Liver (tissue), 3 donors: ENCODE measurements around the gene TXNRD2.
A peak's percentile ranks its signal among the peaks of the same experiment; 100 is the strongest.

Source experiments
- EGR1 ChIP-seq, 2 donors: IDR thresholded peaks; 2 replicates each; pipeline ENCODE4 v1.6.1; 2016 to 2018; ENCODE audit warnings: antibody characterized with exemption in 2 of 2, low read depth in 2 of 2
- GABPA ChIP-seq, 2 donors: IDR thresholded peaks in 1 of 2; conservative IDR thresholded peaks in 1 of 2; 2 replicates each; pipeline ENCODE4 v1.6.1; 2016; ENCODE audit warnings: antibody characterized with exemption in 2 of 2, mild to moderate bottlenecking in 1 of 2, moderate library complexity in 1 of 2
- HNF4A ChIP-seq, 2 donors: conservative IDR thresholded peaks; 2 replicates each; pipeline ENCODE4 v1.6.1; 2016; ENCODE audit warnings: antibody characterized with exemption in 2 of 2, mild to moderate bottlenecking in 2 of 2
- JUND ChIP-seq, 2 donors: IDR thresholded peaks; 2 replicates each; pipeline ENCODE4 v1.6.1; 2016; ENCODE audit warnings: antibody characterized with exemption in 2 of 2
- RAD21 ChIP-seq, 2 donors: IDR thresholded peaks; 2 replicates each; pipeline ENCODE4 v1.6.1; 2016; ENCODE audit warnings: antibody characterized with exemption in 2 of 2, mild to moderate bottlenecking in 2 of 2
- RXRA ChIP-seq, 2 donors: IDR thresholded peaks; 2 replicates each; pipeline ENCODE4 v1.6.1; 2017 to 2018; ENCODE audit warnings: antibody characterized with exemption in 2 of 2, mild to moderate bottlenecking in 1 of 2
- SP1 ChIP-seq: IDR thresholded peaks from 2 replicates; pipeline ENCODE4 v1.6.1; 2018; ENCODE audit warnings: antibody characterized with exemption, mild to moderate bottlenecking
- TAF1 ChIP-seq: conservative IDR thresholded peaks from 2 replicates; pipeline ENCODE4 v1.6.1; 2016; ENCODE audit warnings: antibody characterized with exemption, mild to moderate bottlenecking
- YY1 ChIP-seq: IDR thresholded peaks from 2 replicates; pipeline ENCODE4 v1.6.1; 2016; ENCODE audit warnings: antibody characterized with exemption, mild to moderate bottlenecking
- TF ChIP-seq, protein P1 (sequence below): fragments of 150-350 bp; IDR thresholded peaks from 2 replicates; pipeline ENCODE4 v1.5.1; 2017; ENCODE audit warnings: improper control_type of control experiment, low read depth, low read length; ENCODE audit not compliant: missing input control
- TF ChIP-seq, protein P2 (sequence below): IDR thresholded peaks from 2 replicates; pipeline ENCODE4 v1.6.1; 2016; ENCODE audit warnings: antibody characterized with exemption
- TF ChIP-seq, protein P3 (sequence below): IDR thresholded peaks from 2 replicates; pipeline ENCODE4 v1.6.1; 2016; ENCODE audit warnings: antibody characterized with exemption, mild to moderate bottlenecking
- TF ChIP-seq, protein P4 (sequence below): IDR thresholded peaks from 2 replicates; pipeline ENCODE4 v1.6.1; 2016; ENCODE audit warnings: antibody characterized with exemption
- TF ChIP-seq, protein P5 (sequence below): IDR thresholded peaks from 2 replicates; pipeline ENCODE4 v1.6.1; 2016; ENCODE audit warnings: antibody characterized with exemption
- donor health status: healthy.
- donor health status: healthy.

DNA sequence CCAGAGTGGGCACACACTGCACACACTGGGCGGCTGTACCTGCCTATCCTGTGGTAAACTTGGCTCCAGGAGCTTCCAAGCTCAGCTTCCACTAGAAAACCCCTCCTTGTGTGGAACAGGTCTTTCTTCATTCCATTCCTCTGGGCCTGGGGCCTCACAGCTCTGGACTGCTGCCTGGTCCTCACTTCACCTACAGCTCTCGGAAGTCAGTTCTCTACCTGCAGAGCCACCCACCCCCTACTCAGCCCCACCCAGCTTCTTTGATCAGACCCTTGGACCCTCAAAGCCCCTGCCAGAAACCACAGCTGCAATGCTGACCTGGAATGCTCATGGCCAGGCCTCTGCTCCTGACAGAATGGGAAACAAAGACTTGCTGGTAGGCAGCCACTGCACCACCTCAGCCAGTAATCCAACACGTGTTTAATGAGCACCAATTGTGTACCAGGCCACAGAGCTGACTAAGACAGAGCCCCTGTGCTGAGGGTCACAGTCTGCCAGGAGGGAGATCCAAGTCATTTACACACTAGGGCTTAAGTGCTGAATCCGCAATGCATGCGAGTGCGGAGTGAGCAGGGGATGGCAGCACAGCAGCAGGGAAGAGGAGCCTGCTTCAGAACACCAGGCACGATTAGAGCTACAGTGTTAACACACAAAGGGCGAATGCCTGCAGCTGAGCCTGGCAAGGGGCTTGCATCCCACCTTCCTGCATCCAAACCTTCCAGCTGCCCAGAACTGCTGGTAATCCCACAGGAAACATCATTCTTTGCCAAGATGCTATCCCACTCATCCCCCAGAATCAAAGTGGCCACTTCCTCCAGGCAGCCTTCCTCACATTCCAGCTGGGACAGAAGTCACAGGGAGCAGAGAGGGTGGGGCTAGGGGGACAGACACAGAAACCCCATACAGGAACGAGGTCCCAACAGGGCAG lies 91.5 kb downstream of the TXNRD2 start:
- TF ChIP-seq, protein P1, sequence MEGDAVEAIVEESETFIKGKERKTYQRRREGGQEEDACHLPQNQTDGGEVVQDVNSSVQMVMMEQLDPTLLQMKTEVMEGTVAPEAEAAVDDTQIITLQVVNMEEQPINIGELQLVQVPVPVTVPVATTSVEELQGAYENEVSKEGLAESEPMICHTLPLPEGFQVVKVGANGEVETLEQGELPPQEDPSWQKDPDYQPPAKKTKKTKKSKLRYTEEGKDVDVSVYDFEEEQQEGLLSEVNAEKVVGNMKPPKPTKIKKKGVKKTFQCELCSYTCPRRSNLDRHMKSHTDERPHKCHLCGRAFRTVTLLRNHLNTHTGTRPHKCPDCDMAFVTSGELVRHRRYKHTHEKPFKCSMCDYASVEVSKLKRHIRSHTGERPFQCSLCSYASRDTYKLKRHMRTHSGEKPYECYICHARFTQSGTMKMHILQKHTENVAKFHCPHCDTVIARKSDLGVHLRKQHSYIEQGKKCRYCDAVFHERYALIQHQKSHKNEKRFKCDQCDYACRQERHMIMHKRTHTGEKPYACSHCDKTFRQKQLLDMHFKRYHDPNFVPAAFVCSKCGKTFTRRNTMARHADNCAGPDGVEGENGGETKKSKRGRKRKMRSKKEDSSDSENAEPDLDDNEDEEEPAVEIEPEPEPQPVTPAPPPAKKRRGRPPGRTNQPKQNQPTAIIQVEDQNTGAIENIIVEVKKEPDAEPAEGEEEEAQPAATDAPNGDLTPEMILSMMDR: no peak
- TF ChIP-seq RXRA (IDR thresholded peaks at IDR 0.05) (no peak), EGR1 (IDR thresholded peaks at IDR 0.05; ENCODE audit: low read depth in 2 of 2) (no peak), GABPA (IDR thresholded peaks at IDR 0.05 in 1 of 2, conservative IDR thresholded peaks at IDR 0.05 in 1 of 2) (no peak), RAD21 (IDR thresholded peaks at IDR 0.05) (no peak), TAF1 (no peak), JUND (IDR thresholded peaks at IDR 0.05) (no peak), YY1 (no peak), SP1 (peak; percentile 11), HNF4A (conservative IDR thresholded peaks at IDR 0.05) (no peak)
- TF ChIP-seq, protein P2, sequence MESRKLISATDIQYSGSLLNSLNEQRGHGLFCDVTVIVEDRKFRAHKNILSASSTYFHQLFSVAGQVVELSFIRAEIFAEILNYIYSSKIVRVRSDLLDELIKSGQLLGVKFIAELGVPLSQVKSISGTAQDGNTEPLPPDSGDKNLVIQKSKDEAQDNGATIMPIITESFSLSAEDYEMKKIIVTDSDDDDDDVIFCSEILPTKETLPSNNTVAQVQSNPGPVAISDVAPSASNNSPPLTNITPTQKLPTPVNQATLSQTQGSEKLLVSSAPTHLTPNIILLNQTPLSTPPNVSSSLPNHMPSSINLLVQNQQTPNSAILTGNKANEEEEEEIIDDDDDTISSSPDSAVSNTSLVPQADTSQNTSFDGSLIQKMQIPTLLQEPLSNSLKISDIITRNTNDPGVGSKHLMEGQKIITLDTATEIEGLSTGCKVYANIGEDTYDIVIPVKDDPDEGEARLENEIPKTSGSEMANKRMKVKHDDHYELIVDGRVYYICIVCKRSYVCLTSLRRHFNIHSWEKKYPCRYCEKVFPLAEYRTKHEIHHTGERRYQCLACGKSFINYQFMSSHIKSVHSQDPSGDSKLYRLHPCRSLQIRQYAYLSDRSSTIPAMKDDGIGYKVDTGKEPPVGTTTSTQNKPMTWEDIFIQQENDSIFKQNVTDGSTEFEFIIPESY: no peak
- TF ChIP-seq, protein P3, sequence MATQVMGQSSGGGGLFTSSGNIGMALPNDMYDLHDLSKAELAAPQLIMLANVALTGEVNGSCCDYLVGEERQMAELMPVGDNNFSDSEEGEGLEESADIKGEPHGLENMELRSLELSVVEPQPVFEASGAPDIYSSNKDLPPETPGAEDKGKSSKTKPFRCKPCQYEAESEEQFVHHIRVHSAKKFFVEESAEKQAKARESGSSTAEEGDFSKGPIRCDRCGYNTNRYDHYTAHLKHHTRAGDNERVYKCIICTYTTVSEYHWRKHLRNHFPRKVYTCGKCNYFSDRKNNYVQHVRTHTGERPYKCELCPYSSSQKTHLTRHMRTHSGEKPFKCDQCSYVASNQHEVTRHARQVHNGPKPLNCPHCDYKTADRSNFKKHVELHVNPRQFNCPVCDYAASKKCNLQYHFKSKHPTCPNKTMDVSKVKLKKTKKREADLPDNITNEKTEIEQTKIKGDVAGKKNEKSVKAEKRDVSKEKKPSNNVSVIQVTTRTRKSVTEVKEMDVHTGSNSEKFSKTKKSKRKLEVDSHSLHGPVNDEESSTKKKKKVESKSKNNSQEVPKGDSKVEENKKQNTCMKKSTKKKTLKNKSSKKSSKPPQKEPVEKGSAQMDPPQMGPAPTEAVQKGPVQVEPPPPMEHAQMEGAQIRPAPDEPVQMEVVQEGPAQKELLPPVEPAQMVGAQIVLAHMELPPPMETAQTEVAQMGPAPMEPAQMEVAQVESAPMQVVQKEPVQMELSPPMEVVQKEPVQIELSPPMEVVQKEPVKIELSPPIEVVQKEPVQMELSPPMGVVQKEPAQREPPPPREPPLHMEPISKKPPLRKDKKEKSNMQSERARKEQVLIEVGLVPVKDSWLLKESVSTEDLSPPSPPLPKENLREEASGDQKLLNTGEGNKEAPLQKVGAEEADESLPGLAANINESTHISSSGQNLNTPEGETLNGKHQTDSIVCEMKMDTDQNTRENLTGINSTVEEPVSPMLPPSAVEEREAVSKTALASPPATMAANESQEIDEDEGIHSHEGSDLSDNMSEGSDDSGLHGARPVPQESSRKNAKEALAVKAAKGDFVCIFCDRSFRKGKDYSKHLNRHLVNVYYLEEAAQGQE: no peak
- TF ChIP-seq, protein P4, sequence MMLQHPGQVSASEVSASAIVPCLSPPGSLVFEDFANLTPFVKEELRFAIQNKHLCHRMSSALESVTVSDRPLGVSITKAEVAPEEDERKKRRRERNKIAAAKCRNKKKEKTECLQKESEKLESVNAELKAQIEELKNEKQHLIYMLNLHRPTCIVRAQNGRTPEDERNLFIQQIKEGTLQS: no peak
- TF ChIP-seq, protein P5, sequence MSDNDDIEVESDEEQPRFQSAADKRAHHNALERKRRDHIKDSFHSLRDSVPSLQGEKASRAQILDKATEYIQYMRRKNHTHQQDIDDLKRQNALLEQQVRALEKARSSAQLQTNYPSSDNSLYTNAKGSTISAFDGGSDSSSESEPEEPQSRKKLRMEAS: no peak
